ENCODE measurements around the gene FDX2. TPM values are rescaled to one million over a fixed set of nuclear protein-coding genes. Genes with fewer than 3 reads are reported as not detected.

The FDX2 gene
- total RNA-seq, 1 experiment from 2014 or later, result 26.2 TPM

GRCh38 chr19:10309423-10309822, 6.4 kb downstream of the FDX2 start, which contains the start of gene ZGLP1 (continued):
- no peak for TF ChIP-seq TEAD1 (CRISPR knock-in tag; IDR thresholded peaks at IDR 0.05)
- TF ChIP-seq ELF4 (CRISPR knock-in tag; IDR thresholded peaks at IDR 0.05; ENCODE audit: low read depth), result no peak
- TF ChIP-seq ZNF232 (CRISPR knock-in tag; IDR thresholded peaks at IDR 0.05), result no peak
- no peak for TF ChIP-seq OVOL2 (CRISPR knock-in tag; IDR thresholded peaks at IDR 0.05; ENCODE audit: borderline replicate concordance)
- TF ChIP-seq NFE2L1 (CRISPR knock-in tag; IDR thresholded peaks at IDR 0.05), result no peak
- no peak for TF ChIP-seq FOXP4 (CRISPR knock-in tag; IDR thresholded peaks at IDR 0.05)
- TF ChIP-seq PRDM15 (CRISPR knock-in tag; IDR thresholded peaks at IDR 0.05), result no peak
- TF ChIP-seq ATF2 (CRISPR knock-in tag; IDR thresholded peaks at IDR 0.05; ENCODE audit: borderline replicate concordance, low read depth), result no peak
- no peak for TF ChIP-seq CREB1 (CRISPR knock-in tag; IDR thresholded peaks at IDR 0.05)
- TF ChIP-seq SMAD3 (CRISPR knock-in tag; IDR thresholded peaks at IDR 0.05; ENCODE audit: borderline replicate concordance), result no peak

GRCh38 chr19:10306327-10306726, 9.5 kb downstream of the FDX2 start:
- Mint-ChIP-seq H3K4me1 (no peaks in the 10 kb centered on the region), H3K4me3 (no peak overlapping the region), H3K27ac (no peak overlapping the region), H3K36me3 (no peaks in the 10 kb centered on the region), H3K9me3 (no peaks in the 10 kb centered on the region), H3K27me3 (ENCODE audit: low read depth) (peaks cover 2% of the 10 kb centered on the region)
- TF ChIP-seq ZNF281 (CRISPR knock-in tag; IDR thresholded peaks at IDR 0.05) (no peak), NR1H2 (CRISPR knock-in tag; IDR thresholded peaks at IDR 0.05) (no peak), KAT7 (CRISPR knock-in tag; IDR thresholded peaks at IDR 0.05; ENCODE audit: borderline replicate concordance) (no peak), USF2 (CRISPR knock-in tag; IDR thresholded peaks at IDR 0.05) (no peak), RORB (CRISPR knock-in tag; IDR thresholded peaks at IDR 0.05) (no peak), EMX1 (CRISPR knock-in tag; IDR thresholded peaks at IDR 0.05) (no peak), IRF2 (CRISPR knock-in tag; IDR thresholded peaks at IDR 0.05; ENCODE audit: borderline replicate concordance, low read depth) (no peak), ZNF138 (CRISPR knock-in tag; conservative IDR thresholded peaks at IDR 0.05) (no peak), NFATC4 (CRISPR knock-in tag; IDR thresholded peaks at IDR 0.05) (no peak), MYBL2 (CRISPR knock-in tag; IDR thresholded peaks at IDR 0.05) (no peak), TCF7 (CRISPR knock-in tag; IDR thresholded peaks at IDR 0.05; ENCODE audit: low read depth) (no peak)
- ATAC-seq (no peak), DNase-seq (ENCODE audit: low spot score) (no peak)
- POLR2A ChIA-PET, result no interaction called here
- CTCF ChIA-PET, result interaction anchor here (2.4 kb wide), 1 partner anchor 82 kb away, joined by 9 read pairs; no protein-coding TSS in a partner anchor

Data from WTC11 (cell line).